ENCODE data around the gene PNMA1.

The PNMA1 gene

DNA sequence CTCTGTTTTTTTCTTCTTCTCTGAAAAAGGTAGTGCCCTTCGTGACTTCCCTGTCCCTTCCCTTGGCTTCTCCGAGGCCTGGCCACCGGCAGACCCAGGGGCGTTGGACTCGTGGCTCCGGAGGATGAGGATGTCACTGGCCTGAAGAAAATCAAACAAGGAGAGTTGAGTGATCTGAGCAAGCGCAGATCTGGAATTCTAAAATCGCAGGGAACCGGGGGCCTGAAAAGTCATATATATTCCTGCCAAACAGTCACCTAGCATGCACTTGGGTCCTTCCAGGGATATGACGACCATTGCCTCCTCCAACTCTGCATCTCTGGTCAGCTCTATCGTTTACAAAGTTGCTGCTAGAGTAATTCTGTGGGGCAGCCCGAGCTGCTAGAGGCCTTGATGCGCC, 5.2 kb upstream of the PNMA1 start:
- peaks cover 16% of the 10 kb centered on the region; the same call in 1 of the 2 replicates for H3K27me3 ChIP-seq (ENCODE audit: insufficient read depth, low read length)
- no peak overlapping the region for H3K9ac ChIP-seq (ENCODE audit: low read depth, low read length)
- H3K27ac ChIP-seq (ENCODE audit: low read depth, low read length), result peak overlapping the region; percentile 61; the same call in 1 of the 2 replicates
- H3K36me3 ChIP-seq (ENCODE audit: insufficient read depth, low read length), result peaks cover 12% of the 10 kb centered on the region
- WGBS, result 62% methylated on average over 13 of the region's 13 CpGs
- H3K9me3 ChIP-seq (ENCODE audit: insufficient read depth, low read depth, low read length), result no peaks in the 10 kb centered on the region
- H3K4me3 ChIP-seq (ENCODE audit: low read length), result peak overlapping the region; percentile 62; the same call in 1 of the 2 replicates
- H3K4me1 ChIP-seq (ENCODE audit: insufficient read depth, low read length), result peaks cover 48% of the 10 kb centered on the region

DNA sequence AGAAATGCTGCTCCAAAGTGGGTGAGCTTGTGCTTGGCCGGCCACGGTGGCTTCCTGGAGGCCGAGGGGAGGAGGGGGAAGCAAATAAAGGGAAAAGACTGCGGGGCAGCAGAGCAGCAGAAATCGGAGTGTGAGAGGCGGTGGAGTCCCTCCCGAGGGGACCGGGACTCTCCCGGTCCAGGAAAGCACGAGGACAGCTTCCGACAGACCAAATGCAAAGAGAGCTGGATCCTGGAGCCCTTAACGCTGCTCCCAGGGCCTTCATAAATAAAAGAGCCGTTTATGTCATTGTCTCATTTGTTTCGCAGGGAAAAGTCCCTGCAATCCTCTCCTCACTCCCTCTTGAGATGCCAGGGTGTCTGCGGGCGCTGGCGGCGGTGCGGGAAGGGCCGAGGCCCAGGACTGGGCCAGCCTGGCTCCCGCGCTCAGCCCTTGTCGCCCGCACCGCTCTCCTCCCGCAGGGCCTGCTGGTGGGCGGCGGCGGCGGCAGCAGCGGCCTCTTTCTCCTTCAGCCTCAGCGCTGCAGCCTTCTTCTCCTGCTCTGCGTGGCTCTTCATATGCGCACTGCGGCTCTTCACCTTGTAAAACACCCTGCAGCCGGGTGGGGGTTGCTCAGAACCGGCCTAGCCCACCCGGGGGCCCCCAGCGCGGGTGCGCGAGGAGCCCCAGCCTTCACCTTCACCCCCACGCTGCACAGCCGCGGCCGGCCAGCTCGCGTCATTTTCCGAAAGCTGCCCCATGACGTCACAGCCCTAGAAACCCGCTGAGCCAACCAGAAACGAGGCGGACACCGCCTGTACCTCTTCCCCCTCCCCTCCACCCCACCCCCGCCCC, 4.5 kb upstream of the PNMA1 start:
- Histone ChIP-seq H3K9me3 (ENCODE audit: insufficient read depth, low read depth, low read length) (no peaks in the 10 kb centered on the region), H3K9ac (ENCODE audit: low read depth, low read length) (peak overlapping the region; percentile 81), H3K27ac (ENCODE audit: low read depth, low read length) (peak overlapping the region; percentile 15; the same call in 1 of the 2 replicates), H3K4me3 (ENCODE audit: low read length) (peak overlapping the region; percentile 62), H3K27me3 (ENCODE audit: insufficient read depth, low read length) (peaks cover 16% of the 10 kb centered on the region; the same call in 1 of the 2 replicates), H3K36me3 (ENCODE audit: insufficient read depth, low read length) (peaks cover 12% of the 10 kb centered on the region), H3K4me1 (ENCODE audit: insufficient read depth, low read length) (peaks cover 40% of the 10 kb centered on the region)
- 14% methylated on average over 51 of the region's 55 CpGs for WGBS

DNA sequence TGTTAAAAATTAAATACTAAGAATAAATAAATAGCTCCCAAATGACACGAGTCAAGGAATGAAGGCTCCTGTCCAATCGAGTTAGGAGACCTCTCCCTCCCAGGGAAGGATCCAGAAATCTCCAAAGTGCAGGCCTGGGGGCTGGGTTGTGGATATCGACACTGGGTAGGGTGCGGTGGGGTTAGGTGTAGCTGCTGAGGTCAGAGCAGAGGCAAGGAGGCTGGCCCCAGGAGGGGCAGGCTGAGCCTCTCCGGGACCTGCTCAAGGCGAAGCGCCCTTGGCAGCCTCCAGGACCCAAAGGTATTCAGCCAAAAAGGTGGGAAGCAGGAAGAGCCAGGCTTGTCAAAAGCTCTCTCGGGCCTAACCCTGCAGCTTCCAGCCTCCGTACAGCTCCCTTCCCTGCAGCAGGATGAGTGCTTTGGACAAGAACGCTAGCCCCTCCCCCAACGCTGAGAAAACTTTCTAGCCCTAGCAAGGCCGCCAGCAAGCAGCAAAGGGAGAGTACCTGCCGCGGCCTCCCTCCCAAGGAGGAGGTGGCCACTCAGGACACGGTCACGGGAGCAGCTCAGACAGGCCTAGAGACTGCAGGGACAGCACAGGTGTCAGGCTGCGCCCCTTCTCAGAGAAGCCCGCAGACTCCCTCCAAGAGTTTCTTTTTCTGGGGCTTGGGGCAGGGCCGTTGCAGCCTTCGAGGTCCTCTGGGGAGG, 3.7 kb upstream of the PNMA1 start:
- H3K27me3 ChIP-seq (ENCODE audit: insufficient read depth, low read length), result peaks cover 16% of the 10 kb centered on the region; the same call in 1 of the 2 replicates
- peak overlapping the region; percentile 81 for H3K9ac ChIP-seq (ENCODE audit: low read depth, low read length)
- peak overlapping the region; percentile 62 for H3K4me3 ChIP-seq (ENCODE audit: low read length)
- H3K4me1 ChIP-seq (ENCODE audit: insufficient read depth, low read length), result peaks cover 38% of the 10 kb centered on the region
- H3K27ac ChIP-seq (ENCODE audit: low read depth, low read length), result peak overlapping the region; percentile 15; the same call in 1 of the 2 replicates
- H3K36me3 ChIP-seq (ENCODE audit: insufficient read depth, low read length), result peaks cover 12% of the 10 kb centered on the region
- no peaks in the 10 kb centered on the region for H3K9me3 ChIP-seq (ENCODE audit: insufficient read depth, low read depth, low read length)
- WGBS, result 48% methylated on average over 20 of the region's 20 CpGs

DNA sequence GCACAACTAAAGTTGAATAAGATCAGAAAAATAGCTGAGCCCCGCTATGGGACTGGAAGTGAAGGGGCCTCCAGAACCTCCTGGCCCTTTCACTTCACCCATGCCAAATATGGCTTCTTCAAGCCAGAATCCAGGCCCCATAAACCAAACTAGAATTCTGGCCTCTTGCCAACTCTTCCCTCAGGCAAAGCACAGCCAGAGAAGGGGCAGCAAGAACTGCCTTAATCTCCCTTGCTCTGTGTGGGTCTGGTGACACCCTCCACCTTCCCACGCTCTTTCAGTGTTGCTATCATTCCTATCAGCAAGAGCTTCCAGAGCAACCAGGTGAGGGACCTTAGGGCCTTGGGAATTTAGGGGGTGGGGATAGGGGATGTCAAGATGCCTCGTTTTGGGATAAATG, 3.1 kb upstream of the PNMA1 start:
- Histone ChIP-seq H3K9me3 (ENCODE audit: insufficient read depth, low read depth, low read length) (no peaks in the 10 kb centered on the region), H3K27ac (ENCODE audit: low read depth, low read length) (no peak overlapping the region), H3K9ac (ENCODE audit: low read depth, low read length) (no peak overlapping the region), H3K36me3 (ENCODE audit: insufficient read depth, low read length) (peaks cover 7% of the 10 kb centered on the region), H3K4me3 (ENCODE audit: low read length) (peak overlapping the region; percentile 62; the same call in 1 of the 2 replicates), H3K4me1 (ENCODE audit: insufficient read depth, low read length) (peaks cover 39% of the 10 kb centered on the region), H3K27me3 (ENCODE audit: insufficient read depth, low read length) (peaks cover 16% of the 10 kb centered on the region; the same call in 1 of the 2 replicates)
- WGBS, result 89% methylated on average over 3 of the region's 3 CpGs

DNA sequence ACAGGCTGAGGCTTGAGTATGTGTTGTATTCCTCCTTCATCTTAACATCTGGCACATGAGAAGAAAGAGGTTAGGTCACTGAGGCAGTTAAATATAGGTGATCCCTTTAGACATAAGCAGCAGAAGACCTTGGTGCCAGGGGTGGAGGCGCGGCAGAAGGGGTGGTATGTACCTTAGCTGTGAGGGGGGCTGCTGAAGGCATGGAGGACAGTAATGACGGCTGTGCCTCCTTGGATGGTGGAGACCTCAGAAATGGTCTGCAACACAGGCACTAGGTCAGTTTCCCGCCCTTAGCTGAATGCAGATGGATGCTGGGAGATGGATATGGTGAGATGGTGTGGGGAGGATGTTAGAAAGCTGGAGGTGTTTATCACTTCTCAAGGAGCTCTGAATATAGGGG, 1.5 kb upstream of the PNMA1 start:
- H3K36me3 ChIP-seq (ENCODE audit: insufficient read depth, low read length), result no peaks in the 10 kb centered on the region
- H3K4me1 ChIP-seq (ENCODE audit: insufficient read depth, low read length), result peaks cover 36% of the 10 kb centered on the region; the same call in 1 of the 2 replicates
- peaks cover 16% of the 10 kb centered on the region; the same call in 1 of the 2 replicates for H3K27me3 ChIP-seq (ENCODE audit: insufficient read depth, low read length)
- no peak overlapping the region for H3K9ac ChIP-seq (ENCODE audit: low read depth, low read length)
- H3K9me3 ChIP-seq (ENCODE audit: insufficient read depth, low read depth, low read length), result no peaks in the 10 kb centered on the region
- WGBS, result 92% methylated on average over 4 of the region's 4 CpGs
- no peak overlapping the region for H3K4me3 ChIP-seq (ENCODE audit: low read length)
- no peak overlapping the region for H3K27ac ChIP-seq (ENCODE audit: low read depth, low read length)

DNA sequence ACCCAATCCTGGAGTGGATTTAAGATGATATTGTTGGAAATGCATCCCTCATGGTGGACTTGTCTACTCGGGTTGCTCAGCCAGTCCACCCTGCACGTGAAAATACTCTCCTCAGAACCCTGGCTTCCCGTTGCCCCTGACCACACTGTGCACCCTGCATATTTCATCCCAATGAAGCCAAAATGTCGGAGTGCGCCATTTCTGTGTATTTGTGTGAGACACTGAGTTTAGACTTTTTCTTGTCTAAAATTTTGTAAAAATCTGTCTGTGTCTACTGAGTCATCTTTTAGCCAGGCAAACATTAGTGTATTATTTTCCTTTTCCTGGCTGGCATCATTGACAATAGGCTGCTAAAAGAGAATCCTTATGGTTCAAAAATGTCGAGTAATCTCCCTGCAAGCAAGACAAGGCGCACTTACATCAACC, 485 bp upstream of the PNMA1 start:
- Histone ChIP-seq H3K27me3 (ENCODE audit: insufficient read depth, low read length) (peaks cover 16% of the 10 kb centered on the region; the same call in 1 of the 2 replicates), H3K4me1 (ENCODE audit: insufficient read depth, low read length) (peaks cover 33% of the 10 kb centered on the region; the same call in 1 of the 2 replicates), H3K36me3 (ENCODE audit: insufficient read depth, low read length) (no peaks in the 10 kb centered on the region), H3K9ac (ENCODE audit: low read depth, low read length) (no peak overlapping the region; the same call in 1 of the 2 replicates), H3K27ac (ENCODE audit: low read depth, low read length) (no peak overlapping the region), H3K4me3 (ENCODE audit: low read length) (peak overlapping the region; percentile 75), H3K9me3 (ENCODE audit: insufficient read depth, low read depth, low read length) (no peaks in the 10 kb centered on the region)
- WGBS, result 56% methylated on average over 7 of the region's 7 CpGs

DNA sequence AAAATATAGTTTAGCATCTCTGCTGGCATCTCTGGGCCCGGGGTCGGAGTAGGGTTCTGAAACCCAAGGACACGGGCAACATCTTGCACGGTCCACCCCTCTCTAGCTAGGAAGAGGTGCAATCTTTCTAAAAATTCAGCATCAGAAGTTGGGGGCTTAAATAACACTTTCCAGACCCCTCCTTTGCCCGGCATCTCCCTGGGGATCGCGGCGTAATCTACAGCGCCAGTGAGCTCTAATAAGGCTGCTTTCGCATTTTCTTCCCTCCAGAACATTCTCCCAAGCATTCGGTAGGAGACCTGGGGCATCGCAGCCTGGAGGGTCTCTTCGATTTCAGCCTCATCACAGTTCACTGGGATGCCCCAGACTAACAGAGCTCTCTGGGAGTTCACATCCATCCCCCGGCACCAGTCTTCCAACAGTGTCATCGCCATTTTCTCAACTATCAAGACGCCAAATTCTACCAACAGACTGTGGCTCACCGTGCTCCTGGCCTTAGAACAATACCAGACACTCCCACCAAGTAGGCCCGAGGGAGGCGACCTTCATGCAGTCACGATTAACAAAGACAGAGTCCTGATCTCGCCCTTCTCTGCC, 880 bp downstream of the PNMA1 start:
- Histone ChIP-seq H3K9me3 (ENCODE audit: insufficient read depth, low read depth, low read length) (no peaks in the 10 kb centered on the region), H3K9ac (ENCODE audit: low read depth, low read length) (peak overlapping the region; percentile 92), H3K4me3 (ENCODE audit: low read length) (peak overlapping the region; percentile 75), H3K27ac (ENCODE audit: low read depth, low read length) (peak overlapping the region; percentile 88), H3K4me1 (ENCODE audit: insufficient read depth, low read length) (peaks cover 24% of the 10 kb centered on the region; the same call in 1 of the 2 replicates), H3K36me3 (ENCODE audit: insufficient read depth, low read length) (no peaks in the 10 kb centered on the region), H3K27me3 (ENCODE audit: insufficient read depth, low read length) (peaks cover 16% of the 10 kb centered on the region; the same call in 1 of the 2 replicates)
- under 1% methylated on average over 21 of the region's 21 CpGs for WGBS

DNA sequence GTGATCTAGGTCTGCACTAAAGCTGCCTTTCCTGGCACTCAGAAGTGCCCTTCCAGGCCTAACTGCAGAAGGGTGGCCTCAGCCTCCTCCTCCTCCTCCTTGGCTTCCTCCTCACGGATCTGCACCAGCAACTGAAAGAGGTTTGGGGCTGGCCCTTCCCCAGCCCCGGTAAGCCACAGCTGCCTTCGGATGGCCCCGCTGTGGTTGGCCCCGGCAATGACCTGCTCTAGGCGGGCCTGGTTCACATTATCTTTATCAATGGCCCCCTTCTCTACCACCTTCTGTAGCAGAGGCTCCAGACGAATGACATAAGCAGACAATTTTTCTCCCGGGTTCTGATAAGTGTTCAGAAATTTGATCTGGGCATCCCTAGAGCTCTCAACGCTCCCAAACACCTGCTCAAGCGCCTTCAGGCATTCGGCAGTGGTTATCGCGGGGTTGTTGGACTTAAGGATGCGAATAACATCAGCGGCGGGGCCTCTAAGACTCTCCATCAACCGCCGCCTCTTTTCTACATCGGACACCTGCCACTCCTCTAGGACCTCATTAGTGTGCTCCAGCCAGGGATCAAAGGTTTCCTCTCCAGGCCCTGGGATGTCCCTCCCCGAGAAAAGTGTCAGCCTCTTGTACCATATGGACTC, 1.5 kb downstream of the PNMA1 start:
- Histone ChIP-seq H3K27ac (ENCODE audit: low read depth, low read length) (no peak overlapping the region), H3K27me3 (ENCODE audit: insufficient read depth, low read length) (peaks cover 12% of the 10 kb centered on the region; the same call in 1 of the 2 replicates), H3K9ac (ENCODE audit: low read depth, low read length) (peak overlapping the region; percentile 92), H3K4me1 (ENCODE audit: insufficient read depth, low read length) (peaks cover 17% of the 10 kb centered on the region; the same call in 1 of the 2 replicates), H3K36me3 (ENCODE audit: insufficient read depth, low read length) (no peaks in the 10 kb centered on the region), H3K9me3 (ENCODE audit: insufficient read depth, low read depth, low read length) (no peaks in the 10 kb centered on the region), H3K4me3 (ENCODE audit: low read length) (peak overlapping the region; percentile 75)
- 3% methylated on average over 20 of the region's 20 CpGs for WGBS

DNA sequence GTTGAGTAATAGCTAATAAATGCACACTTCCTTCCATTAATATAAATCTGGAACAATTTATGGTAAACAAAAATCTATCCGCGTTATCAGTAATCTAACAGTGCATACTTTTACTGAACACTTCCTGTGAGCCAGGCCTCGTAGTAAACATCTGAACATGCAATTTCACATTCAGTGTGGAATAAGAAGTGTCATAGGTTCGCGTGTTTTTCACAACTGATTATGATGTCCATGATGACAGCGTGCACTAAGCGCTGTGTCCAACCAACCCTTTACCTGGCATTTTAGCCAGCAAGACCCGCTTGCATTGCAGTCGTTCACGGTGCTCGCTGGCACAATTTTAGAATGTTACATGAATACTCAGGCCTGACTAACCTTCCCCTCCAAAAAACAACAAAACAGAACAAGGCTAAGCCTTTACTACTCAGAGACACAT, 2.1 kb downstream of the PNMA1 start:
- H3K4me3 ChIP-seq (ENCODE audit: low read length), result peak overlapping the region; percentile 75
- H3K4me1 ChIP-seq (ENCODE audit: insufficient read depth, low read length), result peaks cover 12% of the 10 kb centered on the region; the same call in 1 of the 2 replicates
- H3K9me3 ChIP-seq (ENCODE audit: insufficient read depth, low read depth, low read length), result no peaks in the 10 kb centered on the region
- H3K27me3 ChIP-seq (ENCODE audit: insufficient read depth, low read length), result peaks cover 12% of the 10 kb centered on the region; the same call in 1 of the 2 replicates
- WGBS, result 74% methylated on average over 11 of the region's 11 CpGs
- H3K9ac ChIP-seq (ENCODE audit: low read depth, low read length), result 0 out of 2 replicates have a peak overlapping the region, but pooled peaks have one; percentile 42
- no peaks in the 10 kb centered on the region for H3K36me3 ChIP-seq (ENCODE audit: insufficient read depth, low read length)
- H3K27ac ChIP-seq (ENCODE audit: low read depth, low read length), result no peak overlapping the region

DNA sequence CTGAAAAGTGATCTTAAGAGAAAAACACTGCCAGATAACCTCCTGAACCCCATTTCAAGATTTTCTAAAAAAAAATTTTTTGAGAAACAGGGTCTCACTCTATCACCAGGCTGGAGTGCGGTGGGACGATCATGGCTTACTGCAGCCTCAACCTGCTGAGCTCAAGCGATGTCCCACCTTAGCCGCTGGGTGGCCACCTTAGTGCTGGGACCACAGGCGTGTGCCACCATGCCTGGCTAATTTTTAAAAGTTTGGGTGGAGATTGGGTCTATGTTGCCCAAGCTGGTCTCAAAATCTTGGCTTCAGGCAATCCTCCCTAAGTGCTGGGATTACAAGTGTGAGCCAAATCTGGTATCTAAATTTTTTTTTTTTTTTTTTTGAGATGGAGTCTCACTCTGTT, 3.4 kb downstream of the PNMA1 start:
- H3K9ac ChIP-seq (ENCODE audit: low read depth, low read length), result no peak overlapping the region
- H3K27me3 ChIP-seq (ENCODE audit: insufficient read depth, low read length), result peaks cover 9% of the 10 kb centered on the region; the same call in 1 of the 2 replicates
- H3K27ac ChIP-seq (ENCODE audit: low read depth, low read length), result no peak overlapping the region
- H3K36me3 ChIP-seq (ENCODE audit: insufficient read depth, low read length), result no peaks in the 10 kb centered on the region
- peaks cover 12% of the 10 kb centered on the region; the same call in 1 of the 2 replicates for H3K4me1 ChIP-seq (ENCODE audit: insufficient read depth, low read length)
- WGBS, result 84% methylated on average over 5 of the region's 5 CpGs
- no peak overlapping the region for H3K4me3 ChIP-seq (ENCODE audit: low read length)
- H3K9me3 ChIP-seq (ENCODE audit: insufficient read depth, low read depth, low read length), result no peaks in the 10 kb centered on the region

Measured in HUES64 (cell line).